ENCODE data around the gene TENT4A. TPM values are rescaled to one million over a fixed set of nuclear protein-coding genes. Genes with fewer than 3 reads are reported as not detected.

Gene TENT4A
- total and polyA plus RNA-seq, 2 of the 4 experiments (the other 2 are of a cell fraction): 5.9 to 17.2 TPM

- ChIA-PET CTCF (no interaction called here), POLR2A (ENCODE audit: unreplicated experiment) (no interaction called here)
- Histone ChIP-seq H3K56ac (ENCODE audit: extremely low read depth, insufficient read depth, low read length) (no peak overlapping the region), H3K36me3 (ENCODE audit: control insufficient read depth, insufficient read depth, low read length) (no peaks in the 10 kb centered on the region), H3K9me3 (ENCODE audit: control insufficient read depth, insufficient read depth, low read length) (no peaks in the 10 kb centered on the region; the same call in 1 of the 2 replicates), H4K8ac (ENCODE audit: low read depth in 2 of 2, low read length in 2 of 2) (no peak overlapping the region), H2BK20ac (ENCODE audit: low read depth, low read length) (no peak overlapping the region), H2BK5ac (ENCODE audit: low read depth, low read length, poor library complexity, severe bottlenecking) (no peak overlapping the region), H4K20me1 (ENCODE audit: insufficient read depth, low read length) (no peaks in the 10 kb centered on the region), H3K18ac (ENCODE audit: low read depth, low read length) (no peak overlapping the region), H3K9ac (ENCODE audit: low read depth, low read length) (no peak overlapping the region), H3K27ac (ENCODE audit: insufficient read depth, low read length) (no peak overlapping the region), H3K23ac (ENCODE audit: low read depth, low read length) (no peak overlapping the region), H3K14ac (replicated peaks; ENCODE audit: low read depth, low read length) (no peak overlapping the region), H2AK5ac (ENCODE audit: low read depth, low read length) (no peak overlapping the region), H4K91ac (ENCODE audit: insufficient read depth, low read depth, low read length) (no peak overlapping the region), H3K9me1 (ENCODE audit: insufficient read depth, low read length) (no peaks in the 10 kb centered on the region), H3K4ac (ENCODE audit: low read depth, low read length) (no peak overlapping the region), H3K4me3 (ENCODE audit: insufficient read depth, low read depth, low read length) (no peak overlapping the region), H2AK9ac (replicated peaks; ENCODE audit: low read depth, low read length, poor library complexity) (no peak overlapping the region), H2BK120ac (ENCODE audit: low read depth, low read length) (no peak overlapping the region), H3K4me2 (ENCODE audit: low read depth, low read length) (no peak overlapping the region), H3K4me1 (ENCODE audit: control insufficient read depth, insufficient read depth, low read length) (no peaks in the 10 kb centered on the region), H4K5ac (ENCODE audit: low read depth, low read length) (no peak overlapping the region), H2BK15ac (ENCODE audit: low read depth, low read length) (no peak overlapping the region), H3K27me3 (ENCODE audit: control insufficient read depth, insufficient read depth, low read length) (no peaks in the 10 kb centered on the region), H2AFZ (replicated peaks; ENCODE audit: low read length, poor library complexity) (no peak overlapping the region), H3K79me1 (ENCODE audit: low read depth in 1 of 2, low read length in 2 of 2) (no peaks in the 10 kb centered on the region)
- WGBS, 2 experiments (ENCODE audit: extremely low coverage in 2 of 2, insufficient read length in 1 of 2): no CpG with 5 or more reads among the region's 2 CpGs
- intact Hi-C loops (cut with micrococcal nuclease): no loop called here
- BruUV-seq (replicated peaks): no TSS peak
- ATAC-seq (ENCODE audit: low read depth) (no peak), DNase-seq (no peak)
- dilution Hi-C loops (cut with HindIII; ENCODE audit: low sequenced_read_pairs, unreplicated experiment): no loop called here
- TF ChIP-seq USF2 (IDR thresholded peaks at IDR 0.05; ENCODE audit: low read depth, low read length) (no peak), MAFK (IDR thresholded peaks at IDR 0.05; ENCODE audit: low read depth, low read length) (no peak), RFX5 (IDR thresholded peaks at IDR 0.05; ENCODE audit: low read depth, low read length) (no peak), FOS (IDR thresholded peaks at IDR 0.05; ENCODE audit: low read depth, low read length) (no peak), MXI1 (IDR thresholded peaks at IDR 0.05; ENCODE audit: borderline replicate concordance, low read depth, low read length) (no peak), RCOR1 (IDR thresholded peaks at IDR 0.05; ENCODE audit: insufficient replicate concordance, low read length) (no peak), RAD21 (IDR thresholded peaks at IDR 0.05; ENCODE audit: low read length) (no peak), SMC3 (IDR thresholded peaks at IDR 0.05; ENCODE audit: low read depth, low read length) (no peak), ELK1 (IDR thresholded peaks at IDR 0.05; ENCODE audit: borderline replicate concordance, low read depth, low read length) (no peak), MAZ (IDR thresholded peaks at IDR 0.05; ENCODE audit: borderline replicate concordance, low read depth, low read length) (no peak), POLR2A (IDR thresholded peaks at IDR 0.05; ENCODE audit: low read depth, low read length) (no peak), CTCF (conservative IDR thresholded peaks at IDR 0.05; ENCODE audit: low read depth, low read length) (no peak)
- in situ Hi-C loops (cut with MboI; ENCODE audit: low sequenced_read_pairs): no loop called here
These were observed 92.6 kb downstream of the TENT4A start for GRCh38 chr5:6805841-6806240.
